CD14-positive monocyte (primary cell): ENCODE measurements around the gene CNGA1. TPM values are rescaled to one million over a fixed set of nuclear protein-coding genes. Genes with fewer than 3 reads are reported as not detected.

Experiments used
- DNase-seq, 3 donors: peaks; one replicate each; pipeline ENCODE4 v3.0.0-alpha.2; 2011 to 2022
- H2AFZ ChIP-seq: 2 replicates; pipeline ENCODE4 v1.6.0; 2012; ENCODE audit warnings: mild to moderate bottlenecking, low read depth, low read length, inconsistent platforms; ENCODE audit not compliant: insufficient read depth, poor library complexity, severe bottlenecking
- H3K27ac ChIP-seq, 2 donors: 1 replicate in 1 of 2; 2 replicates in 1 of 2; pipeline ENCODE4 v1.5.1; 2012 to 2013; ENCODE audit warnings: low read length in 2 of 2, control low read depth in 1 of 2, inconsistent platforms in 1 of 2, low read depth in 1 of 2, mild to moderate bottlenecking in 1 of 2
- H3K27me3 ChIP-seq, 2 donors: one replicate each; pipeline versions ENCODE4 v1.6.0 to v1.6.1; 2011 to 2013; ENCODE audit warnings: low read length in 2 of 2; ENCODE audit not compliant: control insufficient read depth in 2 of 2, insufficient read depth in 2 of 2
- H3K36me3 ChIP-seq, 2 donors: replicated peaks in 1 of 2; 1 replicate in 1 of 2; 2 replicates in 1 of 2; pipeline versions ENCODE4 v1.5.1 to v1.6.1; 2012 to 2013; ENCODE audit warnings: low read length in 2 of 2, control low read depth in 1 of 2, inconsistent platforms in 1 of 2, mild to moderate bottlenecking in 1 of 2; ENCODE audit not compliant: insufficient read depth in 2 of 2, control insufficient read depth in 1 of 2
- H3K4me1 ChIP-seq, 2 donors: 1 replicate in 1 of 2; 2 replicates in 1 of 2; pipeline versions ENCODE4 v1.5.1 to v1.6.1; 2012 to 2013; ENCODE audit warnings: low read length in 2 of 2, control low read depth in 1 of 2, inconsistent platforms in 1 of 2, mild to moderate bottlenecking in 1 of 2, moderate library complexity in 1 of 2; ENCODE audit not compliant: insufficient read depth in 2 of 2, control insufficient read depth in 1 of 2
- H3K4me2 ChIP-seq: replicated peaks from 2 replicates; pipeline ENCODE3; 2012; ENCODE audit warnings: low read length, moderate library complexity, mild to moderate bottlenecking; ENCODE audit not compliant: poor library complexity, severe bottlenecking; ENCODE audit errors: extremely low read depth
- H3K4me3 ChIP-seq, 3 experiments: fragments of 200-600 bp in 1 of 3; sonication (generic) in 1 of 3; replicated peaks in 1 of 3; 1 replicate in 2 of 3; 2 replicates in 1 of 3; pipeline ENCODE4 v1.5.1; 2011 to 2013; ENCODE audit warnings: low read length in 3 of 3, mild to moderate bottlenecking in 3 of 3, control low read depth in 2 of 3, low read depth in 2 of 3, inconsistent platforms in 1 of 3, moderate library complexity in 1 of 3
- H3K79me2 ChIP-seq: 2 replicates; pipeline ENCODE4 v1.6.0; 2012; ENCODE audit warnings: mild to moderate bottlenecking, control low read depth, inconsistent platforms, low read length, moderate library complexity; ENCODE audit not compliant: insufficient read depth
- H3K9ac ChIP-seq: 2 replicates; pipeline ENCODE4 v1.6.0; 2017; ENCODE audit warnings: low read length, mild to moderate bottlenecking; ENCODE audit not compliant: insufficient read depth, poor library complexity, severe bottlenecking
- H3K9me3 ChIP-seq, 2 donors: replicated peaks in 1 of 2; 1 replicate in 1 of 2; 2 replicates in 1 of 2; pipeline versions ENCODE4 v1.5.1 to v1.6.1; 2012 to 2013; ENCODE audit warnings: low read length in 2 of 2, control low read depth in 1 of 2; ENCODE audit not compliant: control insufficient read depth in 1 of 2, insufficient read depth in 1 of 2
- H4K20me1 ChIP-seq: 2 replicates; pipeline ENCODE4 v1.6.0; 2012; ENCODE audit warnings: mild to moderate bottlenecking, low read length, control low read depth, moderate library complexity; ENCODE audit not compliant: insufficient read depth
- H3K27ac Mint-ChIP-seq, 7 donors: one replicate each; pipeline ENCODE4 v1.8.0; 2020; ENCODE audit warnings: mild to moderate bottlenecking in 7 of 7, mixed read lengths in 7 of 7, moderate library complexity in 6 of 7, inconsistent platforms in 2 of 7
- H3K27me3 Mint-ChIP-seq, 3 donors: one replicate each; pipeline ENCODE4 v1.8.0; 2021 to 2022; ENCODE audit warnings: low read depth in 3 of 3, mild to moderate bottlenecking in 3 of 3, mixed read lengths in 3 of 3, moderate library complexity in 3 of 3, inconsistent platforms in 1 of 3
- H3K36me3 Mint-ChIP-seq, 2 donors: one replicate each; pipeline ENCODE4 v1.8.0; 2020; ENCODE audit warnings: mixed read lengths in 2 of 2, inconsistent platforms in 1 of 2, mild to moderate bottlenecking in 1 of 2
- H3K4me1 Mint-ChIP-seq: one replicate; pipeline ENCODE4 v1.8.0; 2020; ENCODE audit warnings: mild to moderate bottlenecking, mixed read lengths
- H3K4me3 Mint-ChIP-seq, 2 donors: one replicate each; pipeline ENCODE4 v1.8.0; 2020; ENCODE audit warnings: mild to moderate bottlenecking in 2 of 2, mixed read lengths in 2 of 2, moderate library complexity in 1 of 2
- H3K9me3 Mint-ChIP-seq, 7 donors: one replicate each; pipeline ENCODE4 v1.8.0; 2020 to 2022; ENCODE audit warnings: mixed read lengths in 7 of 7, mild to moderate bottlenecking in 6 of 7, moderate library complexity in 6 of 7, inconsistent platforms in 2 of 7
- WGBS: methylation state at CpG from one replicate; pipeline ENCODE4 v1.1.5; 2013; ENCODE audit warnings: missing lambda C conversion rate; ENCODE audit not compliant: insufficient coverage; 5-methylcytosine and 5-hydroxymethylcytosine counted together
- intact Hi-C, 2 donors: fragments of 100-400 bp; cut with micrococcal nuclease; formaldehyde crosslinking; loops; one replicate each; pipeline versions ENCODE4 v1.15.0 to v1.15.1; 2023
- polyA plus RNA-seq, 3 donors: library from polyadenylated mRNA; depleted of rRNA in 1 of 3; unstranded in 2 of 3; stranded (reverse) in 1 of 3; fragments of 300-500 nt in 2 of 3; fragments of >200 nt in 1 of 3; fragmentation: Illumina TruSeq in 2 of 3; gene quantifications; 1 replicate in 2 of 3; 2 replicates in 1 of 3; pipeline ENCODE4 v1.2.3, GENCODE V29; 2012 to 2021
- TF ChIP-seq, protein P1 (sequence below): fragments of 200-600 bp; IDR thresholded peaks from one replicate; pipeline ENCODE4 v1.8.0; 2022; ENCODE audit warnings: antibody characterized with exemption, mild to moderate bottlenecking

CNGA1 gene
- polyA plus RNA-seq, 3 donors = not detected

- Histone ChIP-seq H3K9me3 (no peaks in the 10 kb centered on the region), H3K4me2 (peak within 1 kb of the TSS; percentile 96), H3K27me3 (no peaks in the 10 kb centered on the region), H4K20me1 (peaks cover 5% of the 10 kb centered on the region), H3K36me3 (peaks cover 3 to 15% of the 10 kb centered on the region in 2 donors), H3K9ac (peak within 1 kb of the TSS; percentile 83), H3K79me2 (peaks cover 25% of the 10 kb centered on the region), H3K27ac (peak within 1 kb of the TSS; percentile 55 to 89), H3K4me1 (peaks cover 17 to 52% of the 10 kb centered on the region in 2 donors), H2AFZ (peak within 1 kb of the TSS; percentile 99), H3K4me3 (peak within 1 kb of the TSS; percentile 67 to 99 (median 99))
- peak; percentile 92 to 95 (median 94) for DNase-seq
- Mint-ChIP-seq H3K36me3 (peaks cover 21 to 23% of the 10 kb centered on the region in 2 donors), H3K4me3 (peak within 1 kb of the TSS; percentile 96 to 98), H3K9me3 (peaks cover 7 to 11% (median 10%) of the 10 kb centered on the region in 7 donors), H3K4me1 (peaks cover 44% of the 10 kb centered on the region), H3K27ac (peak within 1 kb of the TSS; percentile 86 to 94 (median 89)), H3K27me3 (peaks cover 0 to 2% (median 0%) of the 10 kb centered on the region in 3 donors)
- intact Hi-C loops = no loop called here
- TF ChIP-seq, protein P1, sequence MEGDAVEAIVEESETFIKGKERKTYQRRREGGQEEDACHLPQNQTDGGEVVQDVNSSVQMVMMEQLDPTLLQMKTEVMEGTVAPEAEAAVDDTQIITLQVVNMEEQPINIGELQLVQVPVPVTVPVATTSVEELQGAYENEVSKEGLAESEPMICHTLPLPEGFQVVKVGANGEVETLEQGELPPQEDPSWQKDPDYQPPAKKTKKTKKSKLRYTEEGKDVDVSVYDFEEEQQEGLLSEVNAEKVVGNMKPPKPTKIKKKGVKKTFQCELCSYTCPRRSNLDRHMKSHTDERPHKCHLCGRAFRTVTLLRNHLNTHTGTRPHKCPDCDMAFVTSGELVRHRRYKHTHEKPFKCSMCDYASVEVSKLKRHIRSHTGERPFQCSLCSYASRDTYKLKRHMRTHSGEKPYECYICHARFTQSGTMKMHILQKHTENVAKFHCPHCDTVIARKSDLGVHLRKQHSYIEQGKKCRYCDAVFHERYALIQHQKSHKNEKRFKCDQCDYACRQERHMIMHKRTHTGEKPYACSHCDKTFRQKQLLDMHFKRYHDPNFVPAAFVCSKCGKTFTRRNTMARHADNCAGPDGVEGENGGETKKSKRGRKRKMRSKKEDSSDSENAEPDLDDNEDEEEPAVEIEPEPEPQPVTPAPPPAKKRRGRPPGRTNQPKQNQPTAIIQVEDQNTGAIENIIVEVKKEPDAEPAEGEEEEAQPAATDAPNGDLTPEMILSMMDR = no peak
- 0% methylated on average over 39 of the region's 55 CpGs for WGBS
Measured at GRCh38 chr4:47914220-47914925, 102.1 kb downstream of the CNGA1 start, which contains the start of gene NFXL1. Gene NFXL1 (minus strand): TSS chr4:47914583. CDS start chr4:47914203, 380 bp downstream.

GRCh38 chr4:47913861-47914219 lies 102.6 kb downstream of the CNGA1 start:
- H3K79me2 ChIP-seq = peaks cover 25% of the 10 kb centered on the region
- TF ChIP-seq, protein P1 = no peak
- H3K9me3 Mint-ChIP-seq = peaks cover 5 to 7% (median 6%) of the 10 kb centered on the region in 7 donors
- peak overlapping the region; percentile 67 to 99 (median 99) for H3K4me3 ChIP-seq
- peaks cover 43% of the 10 kb centered on the region for H3K4me1 Mint-ChIP-seq
- H3K4me1 ChIP-seq = peaks cover 17 to 50% of the 10 kb centered on the region in 2 donors
- peak overlapping the region; percentile 99 for H2AFZ ChIP-seq
- no peaks in the 10 kb centered on the region for H3K27me3 ChIP-seq
- H3K4me3 Mint-ChIP-seq = peak overlapping the region; percentile 96 to 98
- peak overlapping the region in 6 of 7 donors; percentile 87 to 93 (median 90) for H3K27ac Mint-ChIP-seq
- peaks cover 5% of the 10 kb centered on the region for H4K20me1 ChIP-seq
- intact Hi-C loops = no loop called here
- peak overlapping the region; percentile 96 for H3K4me2 ChIP-seq
- DNase-seq = peak in 1 of 3 donors; percentile 8
- H3K27me3 Mint-ChIP-seq = peaks cover 0 to 2% (median 0%) of the 10 kb centered on the region in 3 donors
- H3K27ac ChIP-seq = peak overlapping the region; percentile 55 to 89
- peaks cover 23 to 26% of the 10 kb centered on the region in 2 donors for H3K36me3 Mint-ChIP-seq
- peaks cover 3 to 20% of the 10 kb centered on the region in 2 donors for H3K36me3 ChIP-seq
- peak overlapping the region; percentile 83 for H3K9ac ChIP-seq
- H3K9me3 ChIP-seq = no peaks in the 10 kb centered on the region
- 1% methylated on average over 22 of the region's 29 CpGs for WGBS
